ENCODE results near the gene PDE6A.

The PDE6A gene

DNA sequence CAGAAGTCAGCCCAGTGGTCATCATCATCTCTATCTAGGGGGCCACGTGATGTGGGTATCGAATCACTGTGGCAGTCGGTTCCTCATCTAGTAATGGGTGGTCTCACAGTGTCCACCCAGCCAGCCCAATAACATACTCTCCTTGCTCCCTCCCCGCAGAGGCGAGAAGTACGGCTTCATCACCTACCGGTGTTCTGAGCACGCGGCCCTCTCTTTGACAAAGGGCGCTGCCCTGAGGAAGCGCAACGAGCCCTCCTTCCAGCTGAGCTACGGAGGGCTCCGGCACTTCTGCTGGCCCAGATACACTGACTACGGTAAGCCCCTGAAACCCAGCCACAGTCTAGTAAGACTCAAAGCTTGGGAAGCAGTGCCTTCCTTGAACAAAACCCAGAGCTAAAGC, 99.0 kb downstream of the PDE6A start:
- TF ChIP-seq, protein P1, sequence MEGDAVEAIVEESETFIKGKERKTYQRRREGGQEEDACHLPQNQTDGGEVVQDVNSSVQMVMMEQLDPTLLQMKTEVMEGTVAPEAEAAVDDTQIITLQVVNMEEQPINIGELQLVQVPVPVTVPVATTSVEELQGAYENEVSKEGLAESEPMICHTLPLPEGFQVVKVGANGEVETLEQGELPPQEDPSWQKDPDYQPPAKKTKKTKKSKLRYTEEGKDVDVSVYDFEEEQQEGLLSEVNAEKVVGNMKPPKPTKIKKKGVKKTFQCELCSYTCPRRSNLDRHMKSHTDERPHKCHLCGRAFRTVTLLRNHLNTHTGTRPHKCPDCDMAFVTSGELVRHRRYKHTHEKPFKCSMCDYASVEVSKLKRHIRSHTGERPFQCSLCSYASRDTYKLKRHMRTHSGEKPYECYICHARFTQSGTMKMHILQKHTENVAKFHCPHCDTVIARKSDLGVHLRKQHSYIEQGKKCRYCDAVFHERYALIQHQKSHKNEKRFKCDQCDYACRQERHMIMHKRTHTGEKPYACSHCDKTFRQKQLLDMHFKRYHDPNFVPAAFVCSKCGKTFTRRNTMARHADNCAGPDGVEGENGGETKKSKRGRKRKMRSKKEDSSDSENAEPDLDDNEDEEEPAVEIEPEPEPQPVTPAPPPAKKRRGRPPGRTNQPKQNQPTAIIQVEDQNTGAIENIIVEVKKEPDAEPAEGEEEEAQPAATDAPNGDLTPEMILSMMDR (IDR thresholded peaks at IDR 0.05; ENCODE audit: unreplicated experiment in 3 of 3) = no peak
- Mint-ChIP-seq H3K4me1 (peaks cover 5% of the 10 kb centered on the region), H3K9me3 (no peaks in the 10 kb centered on the region), H3K27ac (no peak overlapping the region), H3K36me3 (ENCODE audit: low read depth) (peaks cover 4% of the 10 kb centered on the region), H3K27me3 (ENCODE audit: low read depth) (no peaks in the 10 kb centered on the region), H3K4me3 (no peak overlapping the region)

DNA sequence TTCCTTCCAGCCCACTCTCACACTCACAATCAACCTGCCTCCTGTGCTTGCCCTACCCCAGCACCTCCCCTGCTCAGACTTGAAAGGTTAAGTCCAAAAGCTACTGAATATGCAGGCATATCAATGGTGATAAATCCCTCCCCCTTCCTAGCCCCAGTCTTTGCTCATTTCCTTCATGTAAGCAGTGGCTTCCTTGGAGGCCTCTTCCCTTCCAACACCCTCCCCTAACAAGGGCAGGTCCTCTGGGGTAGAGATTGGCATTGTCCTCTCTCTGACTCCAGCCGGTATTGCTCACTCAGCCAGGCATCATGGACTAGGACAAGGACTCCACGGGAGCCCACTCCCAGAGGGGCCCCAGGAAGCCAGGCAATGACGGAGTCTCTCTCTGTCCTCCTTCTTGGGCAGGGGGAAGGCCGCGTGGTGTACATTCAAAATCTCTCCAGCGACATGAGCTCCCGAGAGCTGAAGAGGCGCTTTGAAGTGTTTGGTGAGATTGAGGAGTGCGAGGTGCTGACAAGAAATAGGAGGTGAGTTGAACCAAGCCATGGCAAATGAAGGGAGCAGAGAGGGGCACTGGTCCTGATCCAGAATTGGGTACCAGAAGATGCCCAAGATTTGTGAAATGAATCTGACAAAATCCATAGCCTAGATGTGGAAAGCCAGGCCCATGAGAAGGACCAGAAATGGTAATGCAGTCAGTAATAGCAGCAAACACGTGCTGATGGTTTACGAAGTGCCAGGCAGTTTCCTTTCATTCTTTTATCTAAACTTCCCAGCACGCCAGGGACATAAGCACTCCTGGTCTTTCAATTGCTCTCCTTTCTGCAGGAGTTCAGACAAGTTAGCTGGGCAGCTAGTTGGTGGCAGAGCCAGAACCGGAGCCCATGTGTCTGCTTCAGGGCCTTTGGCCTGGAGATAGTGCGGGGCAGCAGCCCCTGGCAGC, 102.5 kb downstream of the PDE6A start:
- no peaks in the 10 kb centered on the region for H3K27me3 Mint-ChIP-seq (ENCODE audit: low read depth)
- peaks cover 4% of the 10 kb centered on the region for H3K36me3 Mint-ChIP-seq (ENCODE audit: low read depth)
- no peaks in the 10 kb centered on the region for H3K9me3 Mint-ChIP-seq
- H3K27ac Mint-ChIP-seq = peak overlapping the region in 2 of 3 experiments; percentile 25 to 30
- peaks cover 15% of the 10 kb centered on the region for H3K4me1 Mint-ChIP-seq
- TF ChIP-seq, protein P1 (IDR thresholded peaks at IDR 0.05; ENCODE audit: unreplicated experiment in 3 of 3) = no peak
- no peak overlapping the region for H3K4me3 Mint-ChIP-seq

DNA sequence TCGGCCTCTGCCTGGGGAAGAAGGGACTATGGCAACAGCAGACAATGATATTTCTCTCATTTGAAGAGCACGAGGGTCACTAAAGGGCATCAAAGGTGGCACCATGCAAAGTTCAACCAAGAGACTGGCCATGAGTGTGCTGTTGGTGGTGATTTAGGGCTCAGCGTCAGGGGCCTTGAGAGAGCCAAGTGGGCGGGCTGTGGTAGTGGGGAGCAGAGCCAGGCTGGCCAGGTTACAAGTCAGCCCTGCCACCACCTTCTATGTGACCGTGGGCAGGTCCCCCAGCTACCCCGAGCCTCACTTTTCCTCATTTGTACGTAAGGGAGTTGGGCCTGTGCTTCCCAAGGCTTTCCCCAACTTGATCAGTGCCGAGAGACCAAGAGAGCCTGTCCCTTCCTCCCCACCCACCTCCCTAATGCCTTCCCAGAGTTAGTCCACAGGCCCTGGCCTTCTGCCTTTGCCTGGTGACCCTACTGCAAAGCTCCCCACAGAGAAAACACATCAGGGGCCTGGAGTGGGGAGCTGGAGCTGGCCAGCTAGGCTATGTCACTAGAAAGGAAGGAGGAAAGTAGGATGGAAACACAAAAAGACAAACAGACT, 104.3 kb downstream of the PDE6A start:
- H3K27me3 Mint-ChIP-seq (ENCODE audit: low read depth) = no peaks in the 10 kb centered on the region
- H3K9me3 Mint-ChIP-seq = no peaks in the 10 kb centered on the region
- H3K36me3 Mint-ChIP-seq (ENCODE audit: low read depth) = peaks cover 4% of the 10 kb centered on the region
- peaks cover 15% of the 10 kb centered on the region for H3K4me1 Mint-ChIP-seq
- peak overlapping the region in 1 of 3 experiments; percentile 41 for H3K4me3 Mint-ChIP-seq
- TF ChIP-seq, protein P1 (IDR thresholded peaks at IDR 0.05; ENCODE audit: unreplicated experiment in 3 of 3) = no peak
- peak overlapping the region; percentile 61 to 91 (median 84) for H3K27ac Mint-ChIP-seq

DNA sequence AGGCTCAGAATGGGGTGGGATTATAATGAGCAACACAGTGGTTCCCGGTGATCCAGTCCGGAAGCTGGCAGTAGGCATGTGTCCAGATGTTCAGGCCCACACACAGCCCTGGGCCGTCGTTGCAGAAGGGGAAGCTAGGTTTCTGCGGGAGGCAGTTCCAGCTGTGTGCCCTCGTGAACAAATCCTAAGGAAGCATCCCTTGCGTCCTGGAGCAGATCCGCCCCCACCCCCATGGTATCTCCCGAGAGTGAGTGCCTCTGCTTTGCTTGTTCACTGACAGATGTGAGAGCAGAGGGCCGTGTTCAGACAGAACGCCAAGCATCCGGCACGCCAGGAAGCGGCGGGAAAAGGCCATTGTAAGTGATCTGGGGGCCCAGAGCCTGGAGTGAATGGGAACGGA, 104.8 kb downstream of the PDE6A start:
- H3K4me3 Mint-ChIP-seq = peak overlapping the region in 2 of 3 experiments; percentile 41 to 50
- H3K27me3 Mint-ChIP-seq (ENCODE audit: low read depth) = no peaks in the 10 kb centered on the region
- TF ChIP-seq, protein P1 (IDR thresholded peaks at IDR 0.05; ENCODE audit: unreplicated experiment in 3 of 3) = no peak
- no peaks in the 10 kb centered on the region for H3K36me3 Mint-ChIP-seq (ENCODE audit: low read depth)
- H3K27ac Mint-ChIP-seq = peak overlapping the region; percentile 61 to 91 (median 84)
- H3K9me3 Mint-ChIP-seq = no peaks in the 10 kb centered on the region
- H3K4me1 Mint-ChIP-seq = peaks cover 15% of the 10 kb centered on the region

DNA sequence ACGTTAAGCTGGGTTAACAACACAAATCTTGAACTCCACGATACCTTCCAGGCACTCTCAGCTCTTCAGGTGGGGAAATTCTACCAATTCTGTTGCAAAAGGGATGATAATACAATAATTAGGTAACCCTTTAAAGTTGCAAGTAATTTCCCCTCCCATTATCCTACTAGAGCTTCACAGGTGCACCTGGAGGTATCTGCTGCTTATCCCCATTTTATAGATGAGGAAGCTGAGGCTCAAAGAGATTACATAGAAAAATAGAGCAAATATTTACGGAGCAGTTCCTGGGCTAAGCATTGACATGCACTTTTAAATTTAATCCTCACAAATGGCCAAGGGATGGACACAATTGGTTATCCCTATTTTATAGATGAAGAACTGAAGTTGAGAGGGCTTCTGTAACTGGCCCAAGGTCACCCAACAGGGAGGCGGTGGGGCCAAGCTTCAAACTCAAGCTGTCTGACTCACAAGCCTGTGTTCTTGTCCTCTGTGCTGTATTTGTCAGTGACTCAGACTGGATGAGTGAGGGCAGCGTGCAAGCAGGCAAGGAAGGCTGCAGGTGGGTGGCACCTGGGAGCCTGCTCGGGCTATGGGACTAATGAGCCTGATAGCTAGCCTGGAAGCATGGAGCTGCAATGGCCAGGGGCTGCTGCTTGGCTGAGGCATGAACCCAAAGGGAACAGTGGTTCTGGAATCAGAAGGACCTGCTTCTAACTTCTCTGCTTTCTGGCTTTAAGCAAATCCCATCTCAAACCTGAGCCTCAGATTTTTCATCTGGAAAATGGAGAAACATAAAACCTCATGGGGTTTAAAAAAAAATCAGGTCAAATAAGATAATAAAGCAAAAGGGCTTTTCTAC, 105.5 kb downstream of the PDE6A start:
- H3K4me1 Mint-ChIP-seq = peaks cover 15% of the 10 kb centered on the region
- TF ChIP-seq, protein P1 (IDR thresholded peaks at IDR 0.05; ENCODE audit: unreplicated experiment in 3 of 3) = no peak
- H3K27me3 Mint-ChIP-seq (ENCODE audit: low read depth) = no peaks in the 10 kb centered on the region
- H3K9me3 Mint-ChIP-seq = no peaks in the 10 kb centered on the region
- H3K4me3 Mint-ChIP-seq = no peak overlapping the region
- H3K27ac Mint-ChIP-seq = peak overlapping the region in 2 of 3 experiments; percentile 84 to 91
- no peaks in the 10 kb centered on the region for H3K36me3 Mint-ChIP-seq (ENCODE audit: low read depth)

Data from nephron (organoid).